ENCODE results near the gene PCBP3.

PCBP3 gene

GRCh38 chr21:45724345-45724961 is 80.9 kb downstream of the PCBP3 start:
- no peak overlapping the region for H2AFZ ChIP-seq (ENCODE audit: low read depth, low read length)

GRCh38 chr21:45724994-45725843 is 81.7 kb downstream of the PCBP3 start:
- H3K9me3 ChIP-seq (ENCODE audit: control insufficient read depth, low read length) = no peaks in the 10 kb centered on the region
- no peak overlapping the region for H3K14ac ChIP-seq (ENCODE audit: low read length in 2 of 2)
- H3K9ac ChIP-seq (ENCODE audit: low read length) = no peak overlapping the region
- no peak overlapping the region for H4K91ac ChIP-seq (ENCODE audit: low read length)
- H2AK5ac ChIP-seq (ENCODE audit: low read length, severe bottlenecking) = no peak overlapping the region
- H3K27ac ChIP-seq (ENCODE audit: low read length, poor library complexity, severe bottlenecking) = no peak overlapping the region
- H2BK120ac ChIP-seq (ENCODE audit: low read depth, low read length) = no peak overlapping the region
- H3K23ac ChIP-seq (ENCODE audit: low read length in 2 of 2) = no peak overlapping the region
- no peak overlapping the region for H2BK15ac ChIP-seq (ENCODE audit: low read depth, poor library complexity, severe bottlenecking)
- H2BK5ac ChIP-seq (ENCODE audit: low read depth, low read length, poor library complexity, severe bottlenecking) = no peak overlapping the region
- peaks cover 13% of the 10 kb centered on the region for H3K79me1 ChIP-seq (replicated peaks; ENCODE audit: low read length, poor library complexity, severe bottlenecking)
- H2BK12ac ChIP-seq (ENCODE audit: low read length in 2 of 2) = no peak overlapping the region
- no peak overlapping the region for H3K4me3 ChIP-seq (ENCODE audit: insufficient read depth in 1 of 2, low read depth in 1 of 2, low read length in 2 of 2)
- H3K4me2 ChIP-seq (ENCODE audit: low read length, poor library complexity, severe bottlenecking) = no peak overlapping the region
- no peak overlapping the region for H2AFZ ChIP-seq (ENCODE audit: low read depth, low read length)
- no peak overlapping the region for H3K18ac ChIP-seq (ENCODE audit: low read depth in 1 of 2, low read length in 2 of 2)
- H3K4ac ChIP-seq (ENCODE audit: low read depth in 1 of 2, low read length in 2 of 2) = no peak overlapping the region
- peaks cover 8% of the 10 kb centered on the region for H3K4me1 ChIP-seq (ENCODE audit: control insufficient read depth, insufficient read depth, low read depth, low read length)
- no peak for DNase-seq
- no peaks in the 10 kb centered on the region for H3K36me3 ChIP-seq (ENCODE audit: control insufficient read depth in 1 of 2, insufficient read depth in 2 of 2, low read depth in 1 of 2, low read length in 2 of 2)
- H4K8ac ChIP-seq (ENCODE audit: low read length) = no peak overlapping the region
- 82% methylated on average over 10 of the region's 10 CpGs for WGBS
- no peaks in the 10 kb centered on the region for H3K27me3 ChIP-seq (ENCODE audit: control insufficient read depth in 1 of 2, insufficient read depth in 1 of 2, low read length in 2 of 2)

More at GRCh38 chr21:45724345-45724961, 80.9 kb downstream of the PCBP3 start:
- Histone ChIP-seq H2BK15ac (ENCODE audit: low read depth, poor library complexity, severe bottlenecking) (no peak overlapping the region), H3K27ac (ENCODE audit: low read length, poor library complexity, severe bottlenecking) (no peak overlapping the region), H3K4me3 (ENCODE audit: insufficient read depth in 1 of 2, low read depth in 1 of 2, low read length in 2 of 2) (no peak overlapping the region), H3K4ac (ENCODE audit: low read depth in 1 of 2, low read length in 2 of 2) (no peak overlapping the region), H2BK12ac (ENCODE audit: low read length in 2 of 2) (no peak overlapping the region), H3K36me3 (ENCODE audit: control insufficient read depth in 1 of 2, insufficient read depth in 2 of 2, low read depth in 1 of 2, low read length in 2 of 2) (no peaks in the 10 kb centered on the region), H2BK5ac (ENCODE audit: low read depth, low read length, poor library complexity, severe bottlenecking) (no peak overlapping the region), H3K27me3 (ENCODE audit: control insufficient read depth in 1 of 2, insufficient read depth in 1 of 2, low read length in 2 of 2) (no peaks in the 10 kb centered on the region), H3K4me2 (ENCODE audit: low read length, poor library complexity, severe bottlenecking) (no peak overlapping the region), H4K91ac (ENCODE audit: low read length) (no peak overlapping the region), H3K14ac (ENCODE audit: low read length in 2 of 2) (no peak overlapping the region), H3K9me3 (ENCODE audit: control insufficient read depth, low read length) (no peaks in the 10 kb centered on the region), H4K8ac (ENCODE audit: low read length) (no peak overlapping the region), H3K23ac (ENCODE audit: low read length in 2 of 2) (no peak overlapping the region), H3K18ac (ENCODE audit: low read depth in 1 of 2, low read length in 2 of 2) (no peak overlapping the region), H2BK120ac (ENCODE audit: low read depth, low read length) (no peak overlapping the region), H3K79me1 (replicated peaks; ENCODE audit: low read length, poor library complexity, severe bottlenecking) (peaks cover 13% of the 10 kb centered on the region), H3K4me1 (ENCODE audit: control insufficient read depth, insufficient read depth, low read depth, low read length) (peaks cover 8% of the 10 kb centered on the region), H2AK5ac (ENCODE audit: low read length, severe bottlenecking) (no peak overlapping the region), H3K9ac (ENCODE audit: low read length) (no peak overlapping the region)
- WGBS = 67% methylated on average over 11 of the region's 13 CpGs
- DNase-seq = no peak

- H3K14ac ChIP-seq (ENCODE audit: low read length in 2 of 2) = no peak overlapping the region
- peaks cover 10% of the 10 kb centered on the region for H3K79me1 ChIP-seq (replicated peaks; ENCODE audit: low read length, poor library complexity, severe bottlenecking)
- no peak overlapping the region for H3K4me2 ChIP-seq (ENCODE audit: low read length, poor library complexity, severe bottlenecking)
- no peak for DNase-seq
- no peak overlapping the region for H4K8ac ChIP-seq (ENCODE audit: low read length)
- H3K9me3 ChIP-seq (ENCODE audit: control insufficient read depth, low read length) = no peaks in the 10 kb centered on the region
- H3K4ac ChIP-seq (ENCODE audit: low read depth in 1 of 2, low read length in 2 of 2) = no peak overlapping the region
- no peaks in the 10 kb centered on the region for H3K27me3 ChIP-seq (ENCODE audit: control insufficient read depth in 1 of 2, insufficient read depth in 1 of 2, low read length in 2 of 2)
- no peak overlapping the region for H2BK120ac ChIP-seq (ENCODE audit: low read depth, low read length)
- no peak overlapping the region for H3K27ac ChIP-seq (ENCODE audit: low read length, poor library complexity, severe bottlenecking)
- WGBS = 88% methylated on average over 6 of the region's 7 CpGs
- no peak overlapping the region for H2AK5ac ChIP-seq (ENCODE audit: low read length, severe bottlenecking)
- no peak overlapping the region for H3K23ac ChIP-seq (ENCODE audit: low read length in 2 of 2)
- H2BK15ac ChIP-seq (ENCODE audit: low read depth, poor library complexity, severe bottlenecking) = no peak overlapping the region
- H3K36me3 ChIP-seq (ENCODE audit: control insufficient read depth in 1 of 2, insufficient read depth in 2 of 2, low read depth in 1 of 2, low read length in 2 of 2) = no peaks in the 10 kb centered on the region
- no peak overlapping the region for H4K91ac ChIP-seq (ENCODE audit: low read length)
- H3K4me1 ChIP-seq (ENCODE audit: control insufficient read depth, insufficient read depth, low read depth, low read length) = peaks cover 8% of the 10 kb centered on the region
- no peak overlapping the region for H3K9ac ChIP-seq (ENCODE audit: low read length)
- no peak overlapping the region for H3K4me3 ChIP-seq (ENCODE audit: insufficient read depth in 1 of 2, low read depth in 1 of 2, low read length in 2 of 2)
- H2BK5ac ChIP-seq (ENCODE audit: low read depth, low read length, poor library complexity, severe bottlenecking) = no peak overlapping the region
- H2AFZ ChIP-seq (ENCODE audit: low read depth, low read length) = no peak overlapping the region
- no peak overlapping the region for H2BK12ac ChIP-seq (ENCODE audit: low read length in 2 of 2)
- H3K18ac ChIP-seq (ENCODE audit: low read depth in 1 of 2, low read length in 2 of 2) = no peak overlapping the region
These were observed 82.3 kb downstream of the PCBP3 start for GRCh38 chr21:45725844-45726200.

GRCh38 chr21:45726438-45726837 is 82.9 kb downstream of the PCBP3 start:
- Histone ChIP-seq H2BK5ac (ENCODE audit: low read depth, low read length, poor library complexity, severe bottlenecking) (no peak overlapping the region), H3K27me3 (ENCODE audit: control insufficient read depth in 1 of 2, insufficient read depth in 1 of 2, low read length in 2 of 2) (no peaks in the 10 kb centered on the region), H3K79me1 (replicated peaks; ENCODE audit: low read length, poor library complexity, severe bottlenecking) (peaks cover 9% of the 10 kb centered on the region), H3K9ac (ENCODE audit: low read length) (no peak overlapping the region), H3K4me2 (ENCODE audit: low read length, poor library complexity, severe bottlenecking) (no peak overlapping the region), H2BK15ac (ENCODE audit: low read depth, poor library complexity, severe bottlenecking) (no peak overlapping the region), H3K27ac (ENCODE audit: low read length, poor library complexity, severe bottlenecking) (no peak overlapping the region), H3K4me1 (ENCODE audit: control insufficient read depth, insufficient read depth, low read depth, low read length) (peaks cover 8% of the 10 kb centered on the region), H2AK5ac (ENCODE audit: low read length, severe bottlenecking) (no peak overlapping the region), H3K36me3 (ENCODE audit: control insufficient read depth in 1 of 2, insufficient read depth in 2 of 2, low read depth in 1 of 2, low read length in 2 of 2) (no peaks in the 10 kb centered on the region), H2AFZ (ENCODE audit: low read depth, low read length) (no peak overlapping the region), H3K4ac (ENCODE audit: low read depth in 1 of 2, low read length in 2 of 2) (no peak overlapping the region), H3K4me3 (ENCODE audit: insufficient read depth in 1 of 2, low read depth in 1 of 2, low read length in 2 of 2) (no peak overlapping the region), H3K23ac (ENCODE audit: low read length in 2 of 2) (no peak overlapping the region), H3K18ac (ENCODE audit: low read depth in 1 of 2, low read length in 2 of 2) (no peak overlapping the region), H4K91ac (ENCODE audit: low read length) (no peak overlapping the region), H4K8ac (ENCODE audit: low read length) (no peak overlapping the region), H2BK120ac (ENCODE audit: low read depth, low read length) (no peak overlapping the region), H3K9me3 (ENCODE audit: control insufficient read depth, low read length) (no peaks in the 10 kb centered on the region), H2BK12ac (ENCODE audit: low read length in 2 of 2) (no peak overlapping the region), H3K14ac (ENCODE audit: low read length in 2 of 2) (peak overlapping the region in 1 of 2 experiments; percentile 35)
- no peak for DNase-seq
- WGBS = 94% methylated on average over 9 of the region's 10 CpGs
